Loucy (cell line): ENCODE measurements around the gene APOBEC3A.

Experiments
- CTCF ChIP-seq: fragments of 200-600 bp; sonication (generic); conservative IDR thresholded peaks from 2 replicates; pipeline ENCODE4 v1.5.1; 2014; ENCODE audit warnings: mild to moderate bottlenecking, antibody characterized with exemption, low read length
- EZH2phosphoT487 ChIP-seq: fragments of 200-600 bp; IDR thresholded peaks from 2 replicates; pipeline ENCODE4 v1.6.1; 2018; ENCODE audit warnings: antibody characterized with exemption, mild to moderate bottlenecking, moderate library complexity, borderline replicate concordance

DNA sequence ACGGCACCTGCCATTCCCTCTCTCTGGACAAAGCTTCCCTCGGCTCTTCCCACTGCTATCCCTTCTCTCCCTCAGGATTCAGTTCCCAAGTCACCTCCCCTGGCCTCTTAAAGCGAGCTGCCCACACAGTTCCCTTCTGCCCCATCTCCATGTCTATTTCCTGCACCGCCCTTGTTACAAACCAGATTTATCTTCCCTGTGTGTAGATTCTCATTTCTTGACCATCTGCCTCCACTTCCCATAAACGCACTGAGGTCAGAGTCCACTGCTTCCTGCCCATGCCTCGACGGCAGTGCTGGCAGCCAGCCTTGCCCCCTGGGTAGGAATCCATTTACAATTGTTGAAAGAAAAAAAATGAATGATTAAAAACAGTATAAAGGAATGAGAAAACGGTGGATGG, 13.1 kb downstream of the APOBEC3A start:
- TF ChIP-seq CTCF (no peak), EZH2phosphoT487 (no peak)
